Measurements from ENCODE around the gene CRIM1.

The CRIM1 gene

GRCh38 chr2:36497570-36498163 lies 142.1 kb downstream of the CRIM1 start:
- peaks cover 11 to 14% of the 10 kb centered on the region in 2 donors for H3K36me3 ChIP-seq (ENCODE audit: control insufficient read depth in 2 of 2, insufficient read depth in 2 of 2, low read length in 2 of 2)
- no peaks in the 10 kb centered on the region for H3K4me1 ChIP-seq (ENCODE audit: control insufficient read depth in 2 of 2, insufficient read depth in 2 of 2, low read length in 2 of 2)
- no peak overlapping the region for H3K27ac ChIP-seq (ENCODE audit: low read depth in 2 of 2, low read length in 2 of 2)
- no peaks in the 10 kb centered on the region for H3K9me3 ChIP-seq (ENCODE audit: control insufficient read depth in 2 of 2, low read length in 2 of 2)
- H3K4me3 ChIP-seq (ENCODE audit: low read length in 2 of 2), result no peak overlapping the region
- no peaks in the 10 kb centered on the region for H3K27me3 ChIP-seq (ENCODE audit: control insufficient read depth in 2 of 2, insufficient read depth in 2 of 2, low read length in 2 of 2)
- H3K9ac ChIP-seq (ENCODE audit: low read depth in 1 of 2, low read length in 2 of 2), result no peak overlapping the region

GRCh38 chr2:36499128-36499820 lies 143.7 kb downstream of the CRIM1 start:
- no peaks in the 10 kb centered on the region for H3K4me1 ChIP-seq (ENCODE audit: control insufficient read depth in 2 of 2, insufficient read depth in 2 of 2, low read length in 2 of 2)

GRCh38 chr2:36500072-36500471 lies 144.5 kb downstream of the CRIM1 start:
- no peaks in the 10 kb centered on the region for H3K4me1 ChIP-seq (ENCODE audit: control insufficient read depth in 2 of 2, insufficient read depth in 2 of 2, low read length in 2 of 2)
- no peaks in the 10 kb centered on the region for H3K9me3 ChIP-seq (ENCODE audit: control insufficient read depth in 2 of 2, low read length in 2 of 2)
- H3K9ac ChIP-seq (ENCODE audit: low read depth in 1 of 2, low read length in 2 of 2), result no peak overlapping the region
- H3K36me3 ChIP-seq (ENCODE audit: control insufficient read depth in 2 of 2, insufficient read depth in 2 of 2, low read length in 2 of 2), result peaks cover 11 to 14% of the 10 kb centered on the region in 2 donors
- H3K27me3 ChIP-seq (ENCODE audit: control insufficient read depth in 2 of 2, insufficient read depth in 2 of 2, low read length in 2 of 2), result no peaks in the 10 kb centered on the region
- H3K4me3 ChIP-seq (ENCODE audit: low read length in 2 of 2), result no peak overlapping the region
- no peak overlapping the region for H3K27ac ChIP-seq (ENCODE audit: low read depth in 2 of 2, low read length in 2 of 2)

More at GRCh38 chr2:36499128-36499820, 143.7 kb downstream of the CRIM1 start:
- Histone ChIP-seq H3K27me3 (ENCODE audit: control insufficient read depth in 2 of 2, insufficient read depth in 2 of 2, low read length in 2 of 2) (no peaks in the 10 kb centered on the region), H3K27ac (ENCODE audit: low read depth in 2 of 2, low read length in 2 of 2) (no peak overlapping the region), H3K9me3 (ENCODE audit: control insufficient read depth in 2 of 2, low read length in 2 of 2) (no peaks in the 10 kb centered on the region), H3K9ac (ENCODE audit: low read depth in 1 of 2, low read length in 2 of 2) (no peak overlapping the region), H3K36me3 (ENCODE audit: control insufficient read depth in 2 of 2, insufficient read depth in 2 of 2, low read length in 2 of 2) (peaks cover 11 to 14% of the 10 kb centered on the region in 2 donors), H3K4me3 (ENCODE audit: low read length in 2 of 2) (no peak overlapping the region)

DNA sequence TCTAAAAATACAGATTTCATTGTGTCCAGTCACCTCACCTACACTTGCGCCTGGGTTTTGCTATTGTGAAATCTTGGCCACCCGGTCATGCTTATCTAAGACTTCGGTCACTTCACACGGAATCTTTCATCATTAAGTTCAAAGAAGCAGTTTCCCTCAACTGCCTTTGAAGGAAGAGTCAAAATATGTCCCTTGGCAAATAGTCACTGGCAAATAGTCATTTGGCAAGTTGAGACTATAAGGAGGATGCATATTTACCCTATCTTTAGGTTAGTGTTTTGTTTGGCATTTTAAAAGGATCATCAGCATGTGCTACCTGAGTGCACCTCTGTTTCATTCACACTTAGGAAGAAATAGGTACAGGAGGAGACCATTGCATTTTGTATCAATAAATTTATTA lies 146.5 kb downstream of the CRIM1 start:
- H3K27ac ChIP-seq (ENCODE audit: low read depth in 2 of 2, low read length in 2 of 2), result no peak overlapping the region
- no peaks in the 10 kb centered on the region for H3K4me1 ChIP-seq (ENCODE audit: control insufficient read depth in 2 of 2, insufficient read depth in 2 of 2, low read length in 2 of 2)
- H3K27me3 ChIP-seq (ENCODE audit: control insufficient read depth in 2 of 2, insufficient read depth in 2 of 2, low read length in 2 of 2), result no peaks in the 10 kb centered on the region
- H3K9ac ChIP-seq (ENCODE audit: low read depth in 1 of 2, low read length in 2 of 2), result no peak overlapping the region
- H3K36me3 ChIP-seq (ENCODE audit: control insufficient read depth in 2 of 2, insufficient read depth in 2 of 2, low read length in 2 of 2), result peaks cover 14% of the 10 kb centered on the region in 2 donors
- H3K9me3 ChIP-seq (ENCODE audit: control insufficient read depth in 2 of 2, low read length in 2 of 2), result no peaks in the 10 kb centered on the region
- H3K4me3 ChIP-seq (ENCODE audit: low read length in 2 of 2), result no peak overlapping the region

DNA sequence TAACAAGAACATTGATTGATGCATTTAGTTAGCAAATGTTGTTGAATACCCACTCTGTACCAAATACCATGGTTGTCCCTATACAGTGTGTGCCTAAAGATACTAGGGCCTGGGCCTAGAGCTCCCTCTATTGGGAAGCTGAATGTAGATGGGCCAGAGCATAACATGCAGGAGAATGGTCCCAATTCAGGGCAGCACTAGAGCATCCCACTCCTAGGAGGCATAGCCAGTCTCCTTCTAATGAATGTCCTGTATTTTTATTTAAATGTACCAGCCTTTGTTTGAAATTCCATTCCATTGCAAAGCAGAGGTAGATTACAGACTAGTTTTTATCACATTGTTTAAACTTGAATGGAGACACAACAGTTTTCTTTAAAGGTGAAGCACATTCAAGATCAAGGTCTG lies 151.8 kb downstream of the CRIM1 start:
- Histone ChIP-seq H3K4me3 (ENCODE audit: low read length in 2 of 2) (no peak overlapping the region), H3K36me3 (ENCODE audit: control insufficient read depth in 2 of 2, insufficient read depth in 2 of 2, low read length in 2 of 2) (peaks cover 9 to 13% of the 10 kb centered on the region in 2 donors), H3K27me3 (ENCODE audit: control insufficient read depth in 2 of 2, insufficient read depth in 2 of 2, low read length in 2 of 2) (no peaks in the 10 kb centered on the region), H3K4me1 (ENCODE audit: control insufficient read depth in 2 of 2, insufficient read depth in 2 of 2, low read length in 2 of 2) (no peaks in the 10 kb centered on the region), H3K9ac (ENCODE audit: low read depth in 1 of 2, low read length in 2 of 2) (no peak overlapping the region), H3K27ac (ENCODE audit: low read depth in 2 of 2, low read length in 2 of 2) (no peak overlapping the region), H3K9me3 (ENCODE audit: control insufficient read depth in 2 of 2, low read length in 2 of 2) (no peaks in the 10 kb centered on the region)

DNA sequence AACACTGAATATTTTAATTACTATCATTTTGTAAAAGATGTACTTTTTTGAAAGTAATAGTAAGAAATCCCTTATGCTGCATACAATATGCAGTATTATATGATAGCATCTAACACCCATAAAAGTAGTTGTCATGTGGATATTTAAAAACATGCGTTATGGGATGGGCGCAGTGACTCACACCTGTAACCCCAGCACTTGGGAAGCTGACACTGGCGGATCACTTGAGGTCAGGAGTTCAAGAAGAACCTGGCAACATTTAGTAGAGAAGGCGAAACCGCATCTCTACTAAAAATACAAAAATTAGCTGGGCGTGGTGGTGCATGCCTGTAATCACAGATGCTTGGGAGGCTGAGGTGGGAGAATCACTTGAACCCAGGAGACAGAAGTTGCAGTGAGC lies 153.5 kb downstream of the CRIM1 start:
- no peak overlapping the region for H3K4me3 ChIP-seq (ENCODE audit: low read length in 2 of 2)
- H3K9me3 ChIP-seq (ENCODE audit: control insufficient read depth in 2 of 2, low read length in 2 of 2), result no peaks in the 10 kb centered on the region
- H3K9ac ChIP-seq (ENCODE audit: low read depth in 1 of 2, low read length in 2 of 2), result no peak overlapping the region
- no peaks in the 10 kb centered on the region for H3K4me1 ChIP-seq (ENCODE audit: control insufficient read depth in 2 of 2, insufficient read depth in 2 of 2, low read length in 2 of 2)
- H3K36me3 ChIP-seq (ENCODE audit: control insufficient read depth in 2 of 2, insufficient read depth in 2 of 2, low read length in 2 of 2), result peaks cover 22 to 26% of the 10 kb centered on the region in 2 donors
- no peak overlapping the region for H3K27ac ChIP-seq (ENCODE audit: low read depth in 2 of 2, low read length in 2 of 2)
- no peaks in the 10 kb centered on the region for H3K27me3 ChIP-seq (ENCODE audit: control insufficient read depth in 2 of 2, insufficient read depth in 2 of 2, low read length in 2 of 2)

GRCh38 chr2:36511858-36512603 lies 156.5 kb downstream of the CRIM1 start:
- Histone ChIP-seq H3K4me1 (ENCODE audit: control insufficient read depth in 2 of 2, insufficient read depth in 2 of 2, low read length in 2 of 2) (no peaks in the 10 kb centered on the region), H3K27me3 (ENCODE audit: control insufficient read depth in 2 of 2, insufficient read depth in 2 of 2, low read length in 2 of 2) (no peaks in the 10 kb centered on the region), H3K9me3 (ENCODE audit: control insufficient read depth in 2 of 2, low read length in 2 of 2) (no peaks in the 10 kb centered on the region), H3K9ac (ENCODE audit: low read depth in 1 of 2, low read length in 2 of 2) (no peak overlapping the region), H3K27ac (ENCODE audit: low read depth in 2 of 2, low read length in 2 of 2) (no peak overlapping the region), H3K36me3 (ENCODE audit: control insufficient read depth in 2 of 2, insufficient read depth in 2 of 2, low read length in 2 of 2) (peaks cover 41 to 46% of the 10 kb centered on the region in 2 donors), H3K4me3 (ENCODE audit: low read length in 2 of 2) (no peak overlapping the region)

DNA sequence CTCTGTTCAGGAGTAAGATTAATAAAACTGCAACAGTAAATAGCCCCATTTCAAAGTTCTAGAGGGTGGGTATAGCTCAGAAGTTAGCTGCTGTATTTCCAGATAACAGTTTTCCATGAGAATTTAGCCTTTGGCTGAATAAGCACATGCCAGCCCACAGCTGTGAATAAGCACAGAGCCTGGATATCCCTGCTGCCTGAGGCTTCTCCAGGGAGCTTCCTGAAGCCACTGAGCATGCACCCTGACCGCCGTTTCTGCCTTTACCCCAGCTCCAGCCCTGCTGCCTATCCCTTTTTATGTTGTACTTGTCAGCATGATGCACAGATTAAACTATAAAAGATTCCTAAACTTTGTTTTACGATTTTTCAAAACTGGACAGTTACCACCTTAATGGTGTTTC lies 157.1 kb downstream of the CRIM1 start:
- no peak overlapping the region for H3K27ac ChIP-seq (ENCODE audit: low read depth in 2 of 2, low read length in 2 of 2)
- no peak overlapping the region for H3K9ac ChIP-seq (ENCODE audit: low read depth in 1 of 2, low read length in 2 of 2)
- no peaks in the 10 kb centered on the region for H3K9me3 ChIP-seq (ENCODE audit: control insufficient read depth in 2 of 2, low read length in 2 of 2)
- no peak overlapping the region for H3K4me3 ChIP-seq (ENCODE audit: low read length in 2 of 2)
- H3K27me3 ChIP-seq (ENCODE audit: control insufficient read depth in 2 of 2, insufficient read depth in 2 of 2, low read length in 2 of 2), result no peaks in the 10 kb centered on the region
- H3K4me1 ChIP-seq (ENCODE audit: control insufficient read depth in 2 of 2, insufficient read depth in 2 of 2, low read length in 2 of 2), result no peaks in the 10 kb centered on the region
- H3K36me3 ChIP-seq (ENCODE audit: control insufficient read depth in 2 of 2, insufficient read depth in 2 of 2, low read length in 2 of 2), result peaks cover 46 to 52% of the 10 kb centered on the region in 2 donors

- H3K36me3 ChIP-seq (ENCODE audit: control insufficient read depth in 2 of 2, insufficient read depth in 2 of 2, low read length in 2 of 2), result peaks cover 50 to 54% of the 10 kb centered on the region in 2 donors
- no peak overlapping the region for H3K9ac ChIP-seq (ENCODE audit: low read depth in 1 of 2, low read length in 2 of 2)
- no peaks in the 10 kb centered on the region for H3K27me3 ChIP-seq (ENCODE audit: control insufficient read depth in 2 of 2, insufficient read depth in 2 of 2, low read length in 2 of 2)
- no peaks in the 10 kb centered on the region for H3K4me1 ChIP-seq (ENCODE audit: control insufficient read depth in 2 of 2, insufficient read depth in 2 of 2, low read length in 2 of 2)
- H3K4me3 ChIP-seq (ENCODE audit: low read length in 2 of 2), result no peak overlapping the region
- no peak overlapping the region for H3K27ac ChIP-seq (ENCODE audit: low read depth in 2 of 2, low read length in 2 of 2)
- H3K9me3 ChIP-seq (ENCODE audit: control insufficient read depth in 2 of 2, low read length in 2 of 2), result no peaks in the 10 kb centered on the region
Observed at GRCh38 chr2:36513661-36514060, 158.1 kb downstream of the CRIM1 start.

- Histone ChIP-seq H3K27me3 (ENCODE audit: control insufficient read depth in 2 of 2, insufficient read depth in 2 of 2, low read length in 2 of 2) (no peaks in the 10 kb centered on the region), H3K9ac (ENCODE audit: low read depth in 1 of 2, low read length in 2 of 2) (no peak overlapping the region), H3K4me1 (ENCODE audit: control insufficient read depth in 2 of 2, insufficient read depth in 2 of 2, low read length in 2 of 2) (no peaks in the 10 kb centered on the region), H3K36me3 (ENCODE audit: control insufficient read depth in 2 of 2, insufficient read depth in 2 of 2, low read length in 2 of 2) (peaks cover 62 to 65% of the 10 kb centered on the region in 2 donors), H3K9me3 (ENCODE audit: control insufficient read depth in 2 of 2, low read length in 2 of 2) (no peaks in the 10 kb centered on the region), H3K27ac (ENCODE audit: low read depth in 2 of 2, low read length in 2 of 2) (no peak overlapping the region), H3K4me3 (ENCODE audit: low read length in 2 of 2) (no peak overlapping the region)
Observed at GRCh38 chr2:36515538-36515937, 160.0 kb downstream of the CRIM1 start.

All from mucosa of rectum (tissue), 2 donors.